ENCODE data around the gene GRAMD4.
A peak's percentile ranks its signal among the peaks of the same experiment; 100 is the strongest.
"Not testable (repeated sequence)": the region's sequence is repeated elsewhere in the genome, so short reads cannot be mapped to it uniquely, and the experiment has no call there.

The GRAMD4 gene

DNA sequence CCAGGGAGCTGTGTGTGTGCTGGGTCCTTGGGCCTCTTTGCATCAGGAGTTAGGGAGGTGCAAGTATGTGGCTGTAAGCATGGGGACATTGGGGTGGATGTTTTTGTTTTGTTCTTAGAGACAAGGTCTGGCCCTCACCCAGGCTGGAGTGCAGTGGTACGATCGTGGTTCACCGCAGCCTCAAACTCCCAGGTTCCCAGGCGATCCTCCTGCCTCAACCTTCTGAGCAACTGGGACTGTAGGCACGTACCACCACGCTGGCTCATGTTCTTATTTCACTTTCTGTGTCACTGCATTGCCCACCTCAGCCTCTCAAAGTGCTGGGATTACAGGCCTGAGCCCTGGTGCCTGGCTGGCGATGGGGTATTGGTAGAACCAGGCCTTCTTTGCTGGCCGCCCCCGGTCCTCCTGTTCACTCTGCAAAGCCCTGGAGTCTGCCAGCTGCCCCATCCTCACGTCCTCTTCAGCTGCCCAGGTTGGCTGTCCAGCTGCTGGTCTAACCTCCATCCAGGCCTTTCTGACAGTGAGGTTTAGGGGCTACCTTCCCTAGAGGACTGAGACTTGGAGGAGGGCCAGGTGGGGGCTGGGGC lies 851 bp upstream of the GRAMD4 start:
- no peak overlapping the region for H3K4me3 ChIP-seq (ENCODE audit: low read depth, low read length)
- no peaks in the 10 kb centered on the region for H3K4me1 ChIP-seq (ENCODE audit: control insufficient read depth, insufficient read depth, low read length)
- H3K36me3 ChIP-seq (ENCODE audit: control insufficient read depth, insufficient read depth, low read length), result no peaks in the 10 kb centered on the region

DNA sequence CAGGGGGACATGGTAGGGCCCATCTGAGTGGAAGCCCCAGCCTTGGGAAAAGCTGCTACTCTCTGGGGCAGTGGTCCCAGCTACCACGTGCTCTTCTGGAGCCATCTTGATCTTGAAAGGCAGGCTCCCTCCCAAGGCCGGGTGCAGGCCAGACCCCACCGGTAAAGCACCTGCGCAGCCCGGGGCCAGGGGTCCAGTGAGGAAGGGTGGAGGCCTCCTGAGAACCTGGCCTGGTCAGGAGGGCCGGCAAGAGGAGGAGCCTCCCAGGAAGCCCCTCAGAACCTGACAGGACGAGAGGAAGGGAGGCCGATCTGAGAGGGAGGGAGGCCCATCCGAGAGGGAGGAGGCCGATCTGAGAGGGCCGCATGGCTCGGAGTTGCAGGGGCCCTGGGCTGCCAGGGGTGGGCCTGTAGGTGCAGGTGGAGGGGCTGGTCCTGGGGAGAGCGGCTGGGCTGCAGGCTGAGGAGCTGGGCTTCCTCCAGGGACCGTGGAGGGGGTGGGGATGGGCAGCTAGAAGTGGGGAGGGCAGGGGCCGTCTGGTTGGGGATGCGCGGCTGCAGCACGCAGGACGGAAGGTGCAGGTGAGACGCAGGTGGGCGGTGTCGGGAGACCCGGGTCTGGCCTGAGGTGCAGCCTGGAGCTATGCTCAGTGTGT lies 529 bp downstream of the GRAMD4 start:
- Histone ChIP-seq H3K36me3 (ENCODE audit: control insufficient read depth, insufficient read depth, low read length) (no peaks in the 10 kb centered on the region), H3K9ac (ENCODE audit: low read depth, low read length) (no peak overlapping the region), H3K9me3 (ENCODE audit: control insufficient read depth, insufficient read depth, low read length) (no peaks in the 10 kb centered on the region), H3K27me3 (ENCODE audit: control insufficient read depth, insufficient read depth, low read length) (no peaks in the 10 kb centered on the region), H3K4me3 (ENCODE audit: low read depth, low read length) (no peak overlapping the region), H3K4me1 (ENCODE audit: control insufficient read depth, insufficient read depth, low read length) (no peaks in the 10 kb centered on the region)

More for the DNA sequence above, 851 bp upstream of the GRAMD4 start:
- no peaks in the 10 kb centered on the region for H3K9me3 ChIP-seq (ENCODE audit: control insufficient read depth, insufficient read depth, low read length)
- no peaks in the 10 kb centered on the region for H3K27me3 ChIP-seq (ENCODE audit: control insufficient read depth, insufficient read depth, low read length)
- H3K9ac ChIP-seq (ENCODE audit: low read depth, low read length), result no peak overlapping the region

DNA sequence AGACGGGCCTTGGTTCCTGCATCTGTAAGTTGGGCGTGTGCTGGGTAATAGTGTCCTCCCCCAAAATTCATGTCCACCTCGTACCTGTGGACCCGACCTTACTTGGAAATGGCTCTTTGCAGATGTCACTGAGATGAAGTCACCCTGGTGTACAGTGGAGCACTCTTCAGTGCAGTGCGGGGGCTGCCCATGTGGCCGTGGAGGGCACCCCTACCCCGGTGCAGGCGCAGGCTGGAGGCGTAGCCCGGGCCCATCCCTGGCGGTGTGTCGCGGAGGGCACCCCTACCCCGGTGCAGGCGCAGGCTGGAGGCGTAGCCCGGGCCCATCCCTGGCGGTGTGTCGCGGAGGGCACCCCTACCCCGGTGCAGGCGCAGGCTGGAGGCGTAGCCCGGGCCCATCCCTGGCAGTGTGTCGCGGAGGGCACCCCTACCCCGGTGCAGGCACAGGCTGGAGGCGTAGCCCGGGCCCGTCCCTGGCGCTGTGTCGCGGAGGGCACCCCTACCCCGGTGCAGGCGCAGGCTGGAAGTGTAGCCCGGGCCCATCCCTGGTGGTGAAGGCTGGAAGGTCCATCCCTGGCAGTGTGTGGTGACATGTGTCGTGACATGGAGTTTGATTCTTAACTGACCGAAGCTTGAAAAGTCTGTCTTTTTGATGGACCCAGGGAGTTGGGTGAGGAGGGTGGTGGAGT lies 1.2 kb downstream of the GRAMD4 start:
- H3K4me3 ChIP-seq (ENCODE audit: low read depth, low read length); H3K9ac ChIP-seq (ENCODE audit: low read depth, low read length); H3K4me1 ChIP-seq (ENCODE audit: control insufficient read depth, insufficient read depth, low read length); H3K9me3 ChIP-seq (ENCODE audit: control insufficient read depth, insufficient read depth, low read length); H3K36me3 ChIP-seq (ENCODE audit: control insufficient read depth, insufficient read depth, low read length); H3K27me3 ChIP-seq (ENCODE audit: control insufficient read depth, insufficient read depth, low read length): not testable (repeated sequence)

DNA sequence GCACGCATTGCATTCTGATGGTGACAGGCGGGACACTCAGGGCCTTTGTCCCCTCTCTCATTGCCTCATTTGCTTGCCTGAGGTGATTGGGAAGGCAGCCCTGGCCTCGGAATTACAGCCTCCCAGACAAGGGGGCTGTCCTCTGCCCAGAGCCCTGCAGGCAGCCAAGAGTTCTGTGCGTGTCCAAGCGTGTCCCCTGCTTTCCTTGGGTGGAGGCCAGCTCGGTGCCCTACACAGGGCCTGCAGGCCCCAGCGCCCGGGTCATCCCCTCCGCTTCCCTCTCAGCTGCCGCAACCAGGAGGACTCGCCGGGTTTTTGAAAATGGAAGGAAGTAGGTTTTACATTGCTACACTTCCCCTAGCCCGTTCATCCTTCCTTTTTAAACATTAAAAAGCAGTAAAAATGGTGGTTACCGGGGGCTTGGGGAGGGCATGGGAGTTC lies 1.9 kb downstream of the GRAMD4 start:
- Histone ChIP-seq H3K9me3 (ENCODE audit: control insufficient read depth, insufficient read depth, low read length) (no peaks in the 10 kb centered on the region), H3K36me3 (ENCODE audit: control insufficient read depth, insufficient read depth, low read length) (peaks cover 2% of the 10 kb centered on the region), H3K4me3 (ENCODE audit: low read depth, low read length) (no peak overlapping the region), H3K27me3 (ENCODE audit: control insufficient read depth, insufficient read depth, low read length) (no peaks in the 10 kb centered on the region), H3K9ac (ENCODE audit: low read depth, low read length) (no peak overlapping the region), H3K4me1 (ENCODE audit: control insufficient read depth, insufficient read depth, low read length) (no peaks in the 10 kb centered on the region)

DNA sequence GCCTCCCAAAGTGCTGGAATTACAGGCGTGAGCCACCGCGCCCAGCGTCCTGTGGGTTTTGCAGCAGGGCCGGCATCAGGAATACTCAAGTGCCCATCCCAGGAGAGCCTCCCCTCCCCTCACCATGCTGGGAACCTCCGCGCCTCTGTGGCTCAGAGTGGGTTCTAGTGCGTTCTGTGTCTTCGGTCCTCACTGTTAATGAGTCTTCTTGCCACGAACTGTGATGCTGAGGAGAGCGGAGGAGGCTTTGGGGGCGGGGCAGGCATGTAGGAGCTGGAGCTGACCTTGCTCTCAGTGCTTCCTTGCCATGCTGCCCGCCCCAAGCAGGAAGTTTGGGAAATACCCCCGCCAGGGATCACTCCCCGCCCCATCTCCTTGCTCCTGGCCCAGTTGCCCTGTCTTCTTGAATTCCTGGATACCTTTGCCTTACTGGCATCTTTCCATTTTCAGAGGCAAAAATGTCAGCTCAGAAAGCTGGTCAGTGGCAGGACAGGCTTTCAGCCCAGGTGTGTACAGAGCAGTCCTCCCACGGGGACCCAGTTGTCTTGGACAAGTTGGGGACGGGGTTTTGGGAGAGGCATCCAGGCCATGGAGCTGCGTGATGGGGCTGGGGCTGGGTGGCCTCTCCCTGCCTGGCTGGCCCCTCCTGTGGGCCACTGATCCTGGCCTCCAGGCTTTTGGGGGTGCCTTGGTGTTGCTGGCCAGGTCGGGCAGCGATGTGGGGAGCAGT lies 5.1 kb downstream of the GRAMD4 start:
- Histone ChIP-seq H3K4me1 (ENCODE audit: control insufficient read depth, insufficient read depth, low read length) (peaks cover 3% of the 10 kb centered on the region), H3K27me3 (ENCODE audit: control insufficient read depth, insufficient read depth, low read length) (no peaks in the 10 kb centered on the region), H3K36me3 (ENCODE audit: control insufficient read depth, insufficient read depth, low read length) (peaks cover 2% of the 10 kb centered on the region), H3K4me3 (ENCODE audit: low read depth, low read length) (no peak overlapping the region), H3K9me3 (ENCODE audit: control insufficient read depth, insufficient read depth, low read length) (no peaks in the 10 kb centered on the region), H3K9ac (ENCODE audit: low read depth, low read length) (no peak overlapping the region)

DNA sequence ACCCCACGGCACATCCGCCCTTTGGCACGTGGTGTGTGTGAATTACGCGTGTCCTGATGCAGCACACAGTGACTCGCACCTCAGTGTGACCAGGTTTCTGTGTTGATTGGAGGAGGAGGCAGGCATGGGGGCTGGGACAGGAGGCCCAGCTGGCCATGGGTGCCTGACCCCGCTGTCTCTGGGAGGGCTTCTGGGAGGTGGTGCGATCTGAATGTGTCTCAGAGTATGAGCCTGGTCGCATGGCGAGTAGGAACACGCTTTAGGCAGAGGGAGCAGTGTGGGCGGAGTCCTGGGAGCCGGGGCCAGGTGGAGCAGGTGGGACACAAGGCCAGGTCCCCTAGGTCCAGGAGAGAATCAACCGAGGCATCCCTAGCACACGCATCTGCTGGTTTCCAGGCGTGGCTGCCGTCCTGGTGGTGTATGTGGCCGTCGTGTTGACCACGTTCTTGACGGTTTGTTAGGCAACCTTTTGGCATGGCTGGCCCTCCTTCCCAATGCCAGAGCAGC lies 5.7 kb downstream of the GRAMD4 start:
- Histone ChIP-seq H3K4me3 (ENCODE audit: low read depth, low read length) (no peak overlapping the region), H3K9me3 (ENCODE audit: control insufficient read depth, insufficient read depth, low read length) (no peaks in the 10 kb centered on the region), H3K27me3 (ENCODE audit: control insufficient read depth, insufficient read depth, low read length) (no peaks in the 10 kb centered on the region), H3K4me1 (ENCODE audit: control insufficient read depth, insufficient read depth, low read length) (peaks cover 3% of the 10 kb centered on the region), H3K9ac (ENCODE audit: low read depth, low read length) (no peak overlapping the region), H3K36me3 (ENCODE audit: control insufficient read depth, insufficient read depth, low read length) (peaks cover 2% of the 10 kb centered on the region)

DNA sequence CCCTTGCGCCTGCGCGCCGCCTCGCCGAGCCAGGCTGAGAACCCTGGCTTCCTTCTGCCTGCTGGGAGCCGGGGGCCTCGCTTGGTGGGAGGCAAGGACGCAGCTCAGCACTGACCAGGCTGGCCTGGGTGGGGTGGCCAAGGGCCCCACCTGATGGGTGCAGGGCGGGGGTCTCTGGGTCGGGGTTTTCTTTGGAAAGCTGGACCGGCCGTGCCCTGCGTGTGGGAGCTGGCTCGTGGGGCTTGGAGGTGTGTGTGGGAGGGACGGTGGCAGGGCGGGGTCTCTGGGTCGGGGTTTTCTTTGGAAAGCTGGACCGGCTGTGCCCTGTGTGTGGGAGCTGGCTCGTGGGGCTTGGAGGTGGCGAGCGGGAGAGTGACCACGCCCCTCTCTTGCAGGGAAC lies 6.2 kb downstream of the GRAMD4 start:
- no peaks in the 10 kb centered on the region for H3K27me3 ChIP-seq (ENCODE audit: control insufficient read depth, insufficient read depth, low read length)

DNA sequence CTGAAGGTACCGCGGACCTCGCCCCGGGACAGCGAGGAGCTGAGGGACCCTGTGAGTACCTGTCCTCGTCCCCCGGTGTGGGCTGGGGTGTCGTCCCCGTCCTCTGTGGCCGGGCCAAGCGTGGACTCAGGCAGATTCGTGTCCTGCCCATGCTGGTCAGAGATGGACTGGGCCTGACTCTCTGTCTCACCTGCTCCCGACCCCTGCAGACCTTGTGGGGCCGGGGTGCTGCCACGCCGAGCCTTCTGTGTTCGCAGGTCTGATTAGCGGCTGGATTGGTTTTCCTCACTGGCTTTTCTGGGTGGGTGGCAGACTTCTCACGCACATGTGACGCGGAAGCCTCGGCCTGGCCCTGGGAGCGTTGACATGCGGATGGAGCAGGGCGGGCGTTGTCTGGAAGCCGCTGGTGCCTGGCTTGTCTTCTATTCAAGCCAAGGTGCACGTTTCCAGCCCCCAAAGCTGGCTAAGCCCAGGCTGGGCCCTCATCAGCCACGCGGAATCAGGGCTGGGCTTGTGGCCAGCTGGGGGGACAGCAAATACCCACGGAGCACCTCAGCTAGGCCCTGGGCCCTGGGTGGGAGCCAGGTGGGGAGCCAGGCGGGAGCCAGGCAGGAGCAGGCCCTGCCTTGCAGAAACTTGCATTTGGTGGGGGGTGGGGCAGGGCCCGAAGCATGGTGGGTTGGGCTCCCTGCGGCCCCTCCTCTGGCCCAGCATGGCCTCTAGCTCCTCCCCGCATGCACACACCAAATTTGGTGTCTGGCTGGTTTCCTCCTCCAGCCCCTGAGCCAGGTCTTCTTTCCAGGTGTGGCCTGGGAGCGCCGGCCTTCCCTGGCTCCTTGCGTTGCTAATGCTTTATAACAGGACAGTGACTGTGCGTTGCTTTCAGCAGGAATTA lies 7.0 kb downstream of the GRAMD4 start:
- no peaks in the 10 kb centered on the region for H3K9me3 ChIP-seq (ENCODE audit: control insufficient read depth, insufficient read depth, low read length)
- H3K9ac ChIP-seq (ENCODE audit: low read depth, low read length), result peak overlapping the region; percentile 56
- no peaks in the 10 kb centered on the region for H3K27me3 ChIP-seq (ENCODE audit: control insufficient read depth, insufficient read depth, low read length)
- H3K4me1 ChIP-seq (ENCODE audit: control insufficient read depth, insufficient read depth, low read length), result peaks cover 3% of the 10 kb centered on the region
- peaks cover 2% of the 10 kb centered on the region for H3K36me3 ChIP-seq (ENCODE audit: control insufficient read depth, insufficient read depth, low read length)
- H3K4me3 ChIP-seq (ENCODE audit: low read depth, low read length), result no peak overlapping the region

More for the DNA sequence above, 6.2 kb downstream of the GRAMD4 start:
- peaks cover 3% of the 10 kb centered on the region for H3K4me1 ChIP-seq (ENCODE audit: control insufficient read depth, insufficient read depth, low read length)
- H3K36me3 ChIP-seq (ENCODE audit: control insufficient read depth, insufficient read depth, low read length), result peaks cover 2% of the 10 kb centered on the region
- H3K9me3 ChIP-seq (ENCODE audit: control insufficient read depth, insufficient read depth, low read length), result no peaks in the 10 kb centered on the region
- no peak overlapping the region for H3K4me3 ChIP-seq (ENCODE audit: low read depth, low read length)
- no peak overlapping the region for H3K9ac ChIP-seq (ENCODE audit: low read depth, low read length)

DNA sequence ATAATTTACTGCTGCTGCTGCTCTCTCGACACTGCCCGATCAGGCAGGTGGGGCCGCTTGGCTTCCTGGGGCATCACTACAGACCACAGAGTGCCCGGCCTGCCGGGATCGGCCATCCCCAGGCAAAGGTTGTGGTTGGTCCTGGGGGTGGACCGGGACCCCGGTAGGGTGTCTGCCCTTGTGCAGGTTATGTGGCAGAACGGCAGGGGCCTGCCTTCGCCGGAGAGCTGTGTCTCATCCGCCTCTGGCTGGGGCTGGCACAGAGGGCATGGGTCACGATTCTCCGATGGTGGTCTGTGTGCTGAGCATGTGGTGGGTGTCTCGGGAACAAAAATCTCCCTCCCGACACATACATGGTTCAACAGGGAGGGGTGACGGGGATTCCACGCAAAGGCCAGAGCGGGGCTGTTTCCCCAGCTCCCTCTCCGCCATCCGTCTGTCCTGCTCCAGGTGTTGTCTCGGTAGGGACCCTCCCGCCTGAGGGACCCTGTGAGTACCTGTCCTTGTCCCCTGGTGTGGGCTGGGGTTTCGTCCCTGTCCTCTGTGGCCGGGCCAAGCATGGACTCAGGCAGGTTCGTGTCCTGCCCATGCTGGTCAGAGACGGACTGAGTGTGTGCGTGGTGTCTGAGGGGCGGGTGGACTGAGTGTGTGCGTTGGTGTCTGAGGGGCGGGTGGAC lies 7.8 kb downstream of the GRAMD4 start:
- H3K9ac ChIP-seq (ENCODE audit: low read depth, low read length), result peak overlapping the region; percentile 12
- no peaks in the 10 kb centered on the region for H3K9me3 ChIP-seq (ENCODE audit: control insufficient read depth, insufficient read depth, low read length)
- H3K4me1 ChIP-seq (ENCODE audit: control insufficient read depth, insufficient read depth, low read length), result peaks cover 3% of the 10 kb centered on the region
- H3K27me3 ChIP-seq (ENCODE audit: control insufficient read depth, insufficient read depth, low read length), result no peaks in the 10 kb centered on the region
- no peak overlapping the region for H3K4me3 ChIP-seq (ENCODE audit: low read depth, low read length)
- peaks cover 2% of the 10 kb centered on the region for H3K36me3 ChIP-seq (ENCODE audit: control insufficient read depth, insufficient read depth, low read length)

DNA sequence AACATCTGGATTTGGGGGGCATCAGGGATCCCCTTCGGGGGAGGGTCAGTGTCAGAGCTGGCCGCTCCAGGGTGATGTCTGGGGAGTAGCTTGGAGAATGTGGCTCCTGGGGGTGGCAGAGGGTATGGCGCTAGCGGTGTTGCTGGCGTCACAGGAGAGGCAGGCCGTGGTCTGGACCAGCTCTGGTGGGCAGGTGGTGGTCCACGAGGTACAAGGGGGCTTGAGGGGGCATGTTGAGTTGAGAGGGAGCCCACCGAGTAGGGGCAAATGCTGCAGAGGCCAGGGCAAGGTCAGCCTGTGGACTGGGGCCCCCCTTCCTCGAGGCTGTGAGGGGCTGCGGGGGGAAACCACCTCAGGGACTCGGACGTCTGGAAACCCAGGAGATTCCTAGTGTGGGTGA lies 8.6 kb downstream of the GRAMD4 start:
- Histone ChIP-seq H3K9me3 (ENCODE audit: control insufficient read depth, insufficient read depth, low read length) (no peaks in the 10 kb centered on the region), H3K4me3 (ENCODE audit: low read depth, low read length) (no peak overlapping the region), H3K4me1 (ENCODE audit: control insufficient read depth, insufficient read depth, low read length) (peaks cover 3% of the 10 kb centered on the region), H3K27me3 (ENCODE audit: control insufficient read depth, insufficient read depth, low read length) (no peaks in the 10 kb centered on the region), H3K36me3 (ENCODE audit: control insufficient read depth, insufficient read depth, low read length) (peaks cover 2% of the 10 kb centered on the region), H3K9ac (ENCODE audit: low read depth, low read length) (no peak overlapping the region)
